ENCODE measurements around the gene HIPK2.

DNA sequence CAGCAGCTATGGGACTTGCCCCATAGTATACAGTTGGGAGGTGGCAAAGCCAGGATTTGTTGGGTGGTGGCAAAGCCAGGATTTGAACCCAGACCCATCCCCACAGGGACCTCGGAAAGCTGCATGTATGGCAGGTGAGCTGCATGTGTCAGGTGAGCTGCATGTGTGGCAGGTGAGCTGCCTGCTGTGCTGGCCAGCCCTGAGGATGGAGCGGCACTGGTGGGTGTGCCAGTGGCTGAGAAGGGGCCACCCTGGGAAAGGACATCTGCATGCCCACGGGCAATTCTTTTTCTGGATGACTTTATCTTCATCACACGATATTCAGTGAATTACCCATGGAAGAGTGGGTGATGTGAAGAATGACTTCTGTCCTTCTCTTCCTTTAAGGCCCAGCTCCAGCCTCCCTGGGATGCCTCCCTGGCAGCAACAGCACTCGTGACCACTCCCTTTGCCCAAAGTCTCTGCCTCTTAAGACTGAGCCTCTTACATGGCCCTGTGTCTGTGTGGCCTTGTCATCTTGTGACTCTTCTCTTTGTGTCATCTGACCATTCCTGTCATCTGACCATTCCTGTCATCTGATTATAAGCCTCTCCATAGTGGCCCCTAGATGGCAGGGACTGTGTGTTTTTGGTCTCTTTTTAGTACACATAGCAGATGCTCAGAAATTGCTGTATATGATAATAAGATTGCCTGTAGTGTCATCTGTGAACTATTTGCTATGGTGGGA, 229.3 kb downstream of the HIPK2 start:
- no peak for TF ChIP-seq FOXP2 (optimal IDR thresholded peaks at IDR 0.05; ENCODE audit: control extremely low read depth, extremely low read length, insufficient read depth)
- TF ChIP-seq EZH2 (IDR thresholded peaks at IDR 0.05): no peak
- no peak for TF ChIP-seq POLR2AphosphoS5 (IDR thresholded peaks at IDR 0.05; ENCODE audit: borderline replicate concordance, low read depth, low read length)
